Thymus (tissue), 11 donors: ENCODE results near the gene ADK. TPM values are rescaled to one million over a fixed set of nuclear protein-coding genes. Genes with fewer than 3 reads are reported as not detected.

Source experiments
- DNase-seq, 9 donors: peaks; one replicate each; pipeline ENCODE4 v3.0.0-alpha.2; 2013; ENCODE audit warnings: low spot score in 9 of 9, low read depth in 6 of 9, missing footprints in 1 of 9
- H3K27ac ChIP-seq, 2 donors: one replicate each; pipeline ENCODE4 v1.5.1; 2013; ENCODE audit warnings: control low read depth in 1 of 2, low read depth in 1 of 2, low read length in 1 of 2, mild to moderate bottlenecking in 1 of 2, moderate library complexity in 1 of 2
- H3K27me3 ChIP-seq, 2 donors: one replicate each; pipeline ENCODE4 v1.5.1; 2013; ENCODE audit warnings: low read length in 1 of 2; ENCODE audit not compliant: control insufficient read depth in 2 of 2, insufficient read depth in 1 of 2
- H3K36me3 ChIP-seq, 2 donors: one replicate each; pipeline ENCODE4 v1.5.1; 2013; ENCODE audit warnings: low read length in 1 of 2, mild to moderate bottlenecking in 1 of 2, moderate library complexity in 1 of 2; ENCODE audit not compliant: control insufficient read depth in 2 of 2, insufficient read depth in 2 of 2
- H3K4me1 ChIP-seq, 2 donors: one replicate each; pipeline ENCODE4 v1.5.1; 2013; ENCODE audit warnings: low read length in 2 of 2; ENCODE audit not compliant: control insufficient read depth in 2 of 2, insufficient read depth in 2 of 2
- H3K4me3 ChIP-seq, 2 donors: one replicate each; pipeline ENCODE4 v1.5.1; 2013; ENCODE audit warnings: low read length in 2 of 2, control low read depth in 1 of 2, mild to moderate bottlenecking in 1 of 2
- H3K9me3 ChIP-seq, 2 donors: one replicate each; pipeline ENCODE4 v1.5.1; 2013; ENCODE audit warnings: low read length in 1 of 2, mild to moderate bottlenecking in 1 of 2; ENCODE audit not compliant: control insufficient read depth in 2 of 2, insufficient read depth in 1 of 2
- WGBS: extraction: QIAGEN DNeasy Blood & Tissue Kit; methylation state at CpG from one replicate; pipeline ENCODE4 v1.1.7; 2013; 5-methylcytosine and 5-hydroxymethylcytosine counted together
- polyA plus RNA-seq: library from polyadenylated mRNA; stranded (reverse); fragments of 200-250 nt; gene quantifications from one replicate; pipeline ENCODE4 v1.2.3, GENCODE V29; 2013
- total RNA-seq: library from RNA; stranded (reverse); fragments of 120-200 nt; gene quantifications from one replicate; pipeline ENCODE4 v1.2.4, GENCODE V29; 2013
- donor health status: healthy.

Gene ADK
- total and polyA plus RNA-seq, 2 donors = 32.0 to 33.2 TPM

DNA sequence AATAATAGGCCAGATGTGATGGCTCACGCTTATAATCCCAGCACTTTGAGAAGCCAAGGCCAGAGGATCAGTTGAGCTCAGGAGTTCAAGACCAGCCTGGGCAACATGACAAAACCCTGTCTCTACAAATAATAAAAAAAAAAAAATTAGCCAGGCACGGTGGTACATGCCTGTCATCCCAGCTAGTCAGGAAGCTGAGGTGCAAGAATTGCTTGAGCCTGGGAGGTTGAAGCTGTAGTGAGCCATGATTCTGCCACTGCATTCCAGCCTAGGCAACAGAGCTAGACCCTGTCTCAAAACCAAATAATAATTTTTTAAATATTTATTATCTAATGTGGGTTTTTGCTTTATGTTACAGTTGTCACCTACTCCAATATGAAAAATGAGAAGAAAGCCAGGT is 178.9 kb downstream of the ADK start:
- no peaks in the 10 kb centered on the region for H3K4me1 ChIP-seq
- WGBS = 97% methylated on average over 2 of the region's 2 CpGs

GRCh38 chr10:74330646-74331045 is 179.6 kb downstream of the ADK start:
- no peaks in the 10 kb centered on the region for H3K4me1 ChIP-seq
- H3K4me3 ChIP-seq = no peak overlapping the region
- peaks cover 0 to 5% of the 10 kb centered on the region in 2 donors for H3K36me3 ChIP-seq
- no peaks in the 10 kb centered on the region for H3K9me3 ChIP-seq
- no peaks in the 10 kb centered on the region for H3K27me3 ChIP-seq
- H3K27ac ChIP-seq = no peak overlapping the region
- DNase-seq = no peak
- WGBS = 99% methylated on average over 3 of the region's 3 CpGs

More for the DNA sequence above, 178.9 kb downstream of the ADK start:
- no peak overlapping the region for H3K27ac ChIP-seq
- no peak for DNase-seq
- no peaks in the 10 kb centered on the region for H3K9me3 ChIP-seq
- no peaks in the 10 kb centered on the region for H3K27me3 ChIP-seq
- peaks cover 0 to 5% of the 10 kb centered on the region in 2 donors for H3K36me3 ChIP-seq
- H3K4me3 ChIP-seq = no peak overlapping the region

DNA sequence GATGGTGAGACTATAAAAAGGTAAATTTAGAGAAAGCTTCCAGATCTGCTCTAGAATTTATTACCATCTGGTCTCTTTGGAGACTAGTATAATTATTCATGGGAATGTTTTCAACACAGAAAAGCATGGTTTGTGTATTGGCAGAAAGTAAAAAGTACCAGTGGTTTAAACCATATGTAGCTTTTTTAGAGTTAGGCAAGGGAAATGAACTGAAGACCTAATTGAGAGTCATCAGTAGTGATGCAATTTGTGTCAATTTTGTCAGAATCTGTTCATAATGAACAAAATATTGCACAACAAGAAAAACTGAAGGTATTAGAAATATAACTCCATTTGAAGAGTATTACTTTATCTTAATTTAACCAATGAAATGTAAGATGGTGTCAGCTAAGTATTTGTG is 181.4 kb downstream of the ADK start:
- H3K9me3 ChIP-seq = no peaks in the 10 kb centered on the region
- DNase-seq = no peak
- no peaks in the 10 kb centered on the region for H3K27me3 ChIP-seq
- H3K4me3 ChIP-seq = no peak overlapping the region
- H3K36me3 ChIP-seq = peaks cover 0 to 5% of the 10 kb centered on the region in 2 donors
- no peaks in the 10 kb centered on the region for H3K4me1 ChIP-seq
- no peak overlapping the region for H3K27ac ChIP-seq

- H3K36me3 ChIP-seq = peaks cover 0 to 5% of the 10 kb centered on the region in 2 donors
- no peaks in the 10 kb centered on the region for H3K27me3 ChIP-seq
- no peak overlapping the region for H3K27ac ChIP-seq
- no peak for DNase-seq
- H3K4me1 ChIP-seq = no peaks in the 10 kb centered on the region
- no peaks in the 10 kb centered on the region for H3K9me3 ChIP-seq
- H3K4me3 ChIP-seq = no peak overlapping the region
- 94% methylated on average over 2 of the region's 2 CpGs for WGBS
Measured at GRCh38 chr10:74333174-74333573, 182.2 kb downstream of the ADK start.

- no peak overlapping the region for H3K27ac ChIP-seq
Measured at GRCh38 chr10:74334221-74334620, 183.2 kb downstream of the ADK start.

GRCh38 chr10:74335501-74335900 is 184.5 kb downstream of the ADK start:
- H3K4me3 ChIP-seq = no peak overlapping the region
- peaks cover 0 to under 1% of the 10 kb centered on the region in 2 donors for H3K36me3 ChIP-seq
- no peak overlapping the region for H3K27ac ChIP-seq
- H3K9me3 ChIP-seq = no peaks in the 10 kb centered on the region
- WGBS = 94% methylated on average over 1 of the region's 1 CpG
- H3K4me1 ChIP-seq = no peaks in the 10 kb centered on the region
- DNase-seq = no peak
- no peaks in the 10 kb centered on the region for H3K27me3 ChIP-seq

More at GRCh38 chr10:74334221-74334620, 183.2 kb downstream of the ADK start:
- no peak for DNase-seq
- Histone ChIP-seq H3K4me1 (no peaks in the 10 kb centered on the region), H3K36me3 (peaks cover 0 to 5% of the 10 kb centered on the region in 2 donors), H3K4me3 (no peak overlapping the region), H3K27me3 (no peaks in the 10 kb centered on the region), H3K9me3 (no peaks in the 10 kb centered on the region)

DNA sequence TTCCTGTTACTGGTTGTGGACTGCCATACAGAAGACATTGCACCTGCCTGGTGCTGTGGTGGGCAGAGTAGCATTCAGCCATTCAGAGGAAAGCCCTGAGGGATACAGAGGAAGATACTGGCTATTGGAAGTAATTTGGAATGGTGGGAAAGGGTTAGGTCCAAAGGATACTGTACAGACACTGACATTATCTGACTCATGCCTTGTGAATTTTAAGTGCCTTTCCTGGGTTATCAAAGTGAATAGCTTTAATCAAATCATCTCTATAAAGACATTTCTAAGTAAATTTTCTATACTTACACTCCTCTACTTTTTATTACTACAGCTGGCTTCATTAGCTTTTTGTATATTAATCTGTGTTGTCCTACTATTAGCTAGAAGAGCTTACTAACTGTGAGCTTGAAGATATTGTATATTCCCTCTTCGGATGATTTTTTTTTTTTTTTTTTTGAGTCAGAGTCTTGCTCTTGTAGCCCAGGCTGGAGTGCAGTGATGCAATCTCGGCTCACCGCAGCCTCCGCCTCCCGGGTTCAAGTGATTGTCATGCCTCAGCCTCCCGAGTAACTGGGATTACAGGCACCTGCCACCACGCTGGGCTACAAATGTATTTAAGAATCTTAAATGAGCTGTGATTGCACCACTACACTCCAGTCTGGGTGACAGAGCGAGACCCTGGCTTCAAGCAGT is 186.5 kb downstream of the ADK start:
- H3K9me3 ChIP-seq = peaks cover 0 to 1% of the 10 kb centered on the region in 2 donors
- 97% methylated on average over 8 of the region's 8 CpGs for WGBS
- no peaks in the 10 kb centered on the region for H3K27me3 ChIP-seq
- no peak overlapping the region for H3K27ac ChIP-seq
- no peaks in the 10 kb centered on the region for H3K36me3 ChIP-seq
- DNase-seq = no peak
- H3K4me1 ChIP-seq = no peaks in the 10 kb centered on the region
- H3K4me3 ChIP-seq = no peak overlapping the region

- Histone ChIP-seq H3K36me3 (no peaks in the 10 kb centered on the region), H3K9me3 (peaks cover 1 to 12% of the 10 kb centered on the region in 2 donors), H3K4me1 (no peaks in the 10 kb centered on the region), H3K27ac (no peak overlapping the region), H3K27me3 (no peaks in the 10 kb centered on the region), H3K4me3 (no peak overlapping the region)
- DNase-seq = no peak
- WGBS = 93% methylated on average over 2 of the region's 2 CpGs
Measured at GRCh38 chr10:74342991-74343390, 192.0 kb downstream of the ADK start.

GRCh38 chr10:74343804-74344203 is 192.8 kb downstream of the ADK start:
- no peak for DNase-seq
- H3K27me3 ChIP-seq = no peaks in the 10 kb centered on the region
- no peaks in the 10 kb centered on the region for H3K36me3 ChIP-seq
- peaks cover 1 to 12% of the 10 kb centered on the region in 2 donors for H3K9me3 ChIP-seq
- no peak overlapping the region for H3K27ac ChIP-seq
- H3K4me1 ChIP-seq = no peaks in the 10 kb centered on the region
- WGBS = 98% methylated on average over 3 of the region's 3 CpGs
- H3K4me3 ChIP-seq = no peak overlapping the region
